Smooth muscle cell (in vitro differentiated cells): ENCODE measurements around the gene MADD. TPM values are rescaled to one million over a fixed set of nuclear protein-coding genes. Genes with fewer than 3 reads are reported as not detected.

Experiments used
- DNase-seq: peaks from one replicate; lab custom pipeline; 2025; ENCODE audit not compliant: unreplicated experiment; lab: John Stamatoyannopoulos, UW
- H2AFZ ChIP-seq: fragments of 200-600 bp; sonication (generic); 2 replicates; pipeline ENCODE4 v1.6.0; 2016; ENCODE audit warnings: antibody characterized with exemption, low read depth, mild to moderate bottlenecking
- H3F3A ChIP-seq: fragments of 200-600 bp; sonication (generic); 2 replicates; pipeline ENCODE4 v1.6.0; 2017; ENCODE audit warnings: antibody characterized with exemption, low read depth
- H3K27ac ChIP-seq: fragments of 200-600 bp; sonication (generic); 2 replicates; pipeline ENCODE4 v1.5.1; 2016; ENCODE audit warnings: low read depth, mild to moderate bottlenecking
- H3K27me3 ChIP-seq: fragments of 200-600 bp; sonication (generic); 2 replicates; pipeline ENCODE4 v1.6.1; 2016; ENCODE audit warnings: low read depth, mild to moderate bottlenecking
- H3K36me3 ChIP-seq: fragments of 200-600 bp; sonication (generic); 2 replicates; pipeline ENCODE4 v1.5.1; 2016; ENCODE audit warnings: low read depth
- H3K4me1 ChIP-seq: fragments of 200-600 bp; sonication (generic); 2 replicates; pipeline ENCODE4 v1.5.1; 2016; ENCODE audit warnings: low read depth
- H3K4me2 ChIP-seq: fragments of 200-600 bp; sonication (generic); 2 replicates; pipeline ENCODE4 v1.6.0; 2016; ENCODE audit warnings: mild to moderate bottlenecking
- H3K4me3 ChIP-seq: fragments of 200-600 bp; sonication (generic); 2 replicates; pipeline ENCODE4 v1.5.1; 2016; ENCODE audit warnings: mild to moderate bottlenecking
- H3K79me2 ChIP-seq: fragments of 200-600 bp; sonication (generic); 2 replicates; pipeline ENCODE4 v1.6.0; 2016; ENCODE audit warnings: low read depth, mild to moderate bottlenecking
- H3K9ac ChIP-seq: fragments of 200-600 bp; sonication (generic); 2 replicates; pipeline ENCODE4 v1.6.0; 2016; ENCODE audit warnings: low read depth
- H3K9me3 ChIP-seq: fragments of 200-600 bp; sonication (generic); replicated peaks from 2 replicates; pipeline ENCODE4 v1.5.1; 2016; ENCODE audit warnings: low read depth
- H4K20me1 ChIP-seq: fragments of 200-600 bp; sonication (generic); 2 replicates; pipeline ENCODE4 v1.6.0; 2016; ENCODE audit warnings: low read depth
- CTCF ChIP-seq: fragments of 200-600 bp; sonication (generic); IDR thresholded peaks from 2 replicates; pipeline ENCODE4 v1.5.1; 2017; ENCODE audit warnings: borderline replicate concordance, mild to moderate bottlenecking, antibody characterized with exemption; ENCODE audit not compliant: insufficient read depth, poor library complexity, severe bottlenecking
- WGBS: methylation state at CpG from one replicate; pipeline ENCODE4 v1.1.7; 2016; ENCODE audit warnings: low lambda C conversion rate; 5-methylcytosine and 5-hydroxymethylcytosine counted together
- polyA plus RNA-seq: library from polyadenylated mRNA; unstranded; fragments of >200 nt; fragmentation: Nextera tagmentation; extraction: Ambion mirVana; gene quantifications from 2 replicates; pipeline ENCODE4 v1.2.1, GENCODE V29; 2016
- total RNA-seq: library from RNA; depleted of rRNA; stranded (reverse); fragments of >200 nt; gene quantifications from 2 replicates; pipeline ENCODE4 v1.2.3, GENCODE V29; 2014

MADD gene
- total and polyA plus RNA-seq, 2 experiments from 2014 or later = 13.1 to 24.2 TPM

GRCh38 chr11:47361419-47361818 is 91.5 kb downstream of the MADD start:
- 90% methylated on average over 13 of the region's 13 CpGs for WGBS
- TF ChIP-seq CTCF = no peak

GRCh38 chr11:47366020-47366490 is 96.1 kb downstream of the MADD start:
- no peak for TF ChIP-seq CTCF
- no peak overlapping the region for H3K9ac ChIP-seq
- H3K4me3 ChIP-seq = no peak overlapping the region
- H3K36me3 ChIP-seq = no peaks in the 10 kb centered on the region
- no peaks in the 10 kb centered on the region for H3F3A ChIP-seq
- no peaks in the 10 kb centered on the region for H3K79me2 ChIP-seq
- no peak overlapping the region for H2AFZ ChIP-seq
- H3K9me3 ChIP-seq = no peaks in the 10 kb centered on the region
- no peaks in the 10 kb centered on the region for H3K27me3 ChIP-seq
- no peaks in the 10 kb centered on the region for H4K20me1 ChIP-seq
- no peak overlapping the region for H3K4me2 ChIP-seq
- H3K4me1 ChIP-seq = no peaks in the 10 kb centered on the region
- no peak overlapping the region for H3K27ac ChIP-seq
- WGBS = 90% methylated on average over 1 of the region's 1 CpG
- DNase-seq = no peak

More at GRCh38 chr11:47361419-47361818, 91.5 kb downstream of the MADD start:
- Histone ChIP-seq H3K9me3 (no peaks in the 10 kb centered on the region), H2AFZ (no peak overlapping the region), H3K4me2 (no peak overlapping the region), H3K9ac (no peak overlapping the region), H4K20me1 (no peaks in the 10 kb centered on the region), H3K27me3 (no peaks in the 10 kb centered on the region), H3K79me2 (no peaks in the 10 kb centered on the region), H3K4me1 (no peaks in the 10 kb centered on the region), H3F3A (no peaks in the 10 kb centered on the region), H3K36me3 (no peaks in the 10 kb centered on the region), H3K4me3 (no peak overlapping the region), H3K27ac (no peak overlapping the region)
- DNase-seq = no peak

GRCh38 chr11:47369676-47370075 is 99.7 kb downstream of the MADD start:
- Histone ChIP-seq H3K36me3 (no peaks in the 10 kb centered on the region), H2AFZ (no peak overlapping the region), H3K9me3 (no peaks in the 10 kb centered on the region), H3K4me3 (no peak overlapping the region), H3K4me1 (no peaks in the 10 kb centered on the region), H3K27ac (no peak overlapping the region), H4K20me1 (no peaks in the 10 kb centered on the region), H3K9ac (no peak overlapping the region), H3K27me3 (no peaks in the 10 kb centered on the region), H3K79me2 (no peaks in the 10 kb centered on the region), H3K4me2 (no peak overlapping the region), H3F3A (no peaks in the 10 kb centered on the region)
- WGBS = 64% methylated on average over 3 of the region's 3 CpGs
- DNase-seq = no peak
- TF ChIP-seq CTCF = no peak

GRCh38 chr11:47372422-47372821 is 102.5 kb downstream of the MADD start:
- DNase-seq = no peak
- 71% methylated on average over 7 of the region's 7 CpGs for WGBS
- no peak for TF ChIP-seq CTCF
- Histone ChIP-seq H3K4me1 (no peaks in the 10 kb centered on the region), H3K27me3 (no peaks in the 10 kb centered on the region), H3F3A (no peaks in the 10 kb centered on the region), H3K79me2 (no peaks in the 10 kb centered on the region), H3K4me3 (no peak overlapping the region), H3K9me3 (no peaks in the 10 kb centered on the region), H3K27ac (no peak overlapping the region), H3K4me2 (no peak overlapping the region), H2AFZ (no peak overlapping the region), H3K36me3 (no peaks in the 10 kb centered on the region), H4K20me1 (no peaks in the 10 kb centered on the region), H3K9ac (no peak overlapping the region)
